HEK293 (cell line): ENCODE measurements around the gene TMEM271.

Experiments used
- CTCF ChIP-seq: fragments of 450-650 bp; formaldehyde crosslinking; IDR thresholded peaks from 2 replicates; pipeline ENCODE4 v1.5.1; 2016; ENCODE audit warnings: missing biosample characterization, missing genetic modification characterization
- PRDM10 ChIP-seq: fragments of 450-650 bp; formaldehyde crosslinking; IDR thresholded peaks from 2 replicates; pipeline ENCODE4 v1.5.1; 2016; ENCODE audit warnings: missing biosample characterization, missing genetic modification characterization
- RBAK ChIP-seq: fragments of 450-650 bp; formaldehyde crosslinking; IDR thresholded peaks from 2 replicates; pipeline ENCODE4 v1.5.1; 2016; ENCODE audit warnings: missing biosample characterization, missing genetic modification characterization
- ZBTB10 ChIP-seq: fragments of 450-650 bp; formaldehyde crosslinking; IDR thresholded peaks from 2 replicates; pipeline ENCODE4 v1.5.1; 2016; ENCODE audit warnings: missing biosample characterization, missing genetic modification characterization
- ZNF704 ChIP-seq: fragments of 450-650 bp; formaldehyde crosslinking; IDR thresholded peaks from 2 replicates; pipeline ENCODE4 v1.5.1; 2016; ENCODE audit warnings: missing biosample characterization, missing genetic modification characterization

- TF ChIP-seq ZBTB10 (no peak), CTCF (no peak), ZNF704 (no peak), PRDM10 (no peak), RBAK (tag by site-specific recombination) (no peak)
Measured at GRCh38 chr4:581181-581580, 5.1 kb upstream of the TMEM271 start.
